HS-5 (cell line): ENCODE data around the gene SPPL2C.
A peak's percentile ranks its signal among the peaks of the same experiment; 100 is the strongest.

Source experiments
- DNase-seq: peaks from one replicate; pipeline ENCODE4 v3.0.0-alpha.2; 2012; ENCODE audit warnings: low read depth

The SPPL2C gene

GRCh38 chr17:45886852-45887251 lies 42.2 kb downstream of the SPPL2C start:
- DNase-seq, result no peak

DNA sequence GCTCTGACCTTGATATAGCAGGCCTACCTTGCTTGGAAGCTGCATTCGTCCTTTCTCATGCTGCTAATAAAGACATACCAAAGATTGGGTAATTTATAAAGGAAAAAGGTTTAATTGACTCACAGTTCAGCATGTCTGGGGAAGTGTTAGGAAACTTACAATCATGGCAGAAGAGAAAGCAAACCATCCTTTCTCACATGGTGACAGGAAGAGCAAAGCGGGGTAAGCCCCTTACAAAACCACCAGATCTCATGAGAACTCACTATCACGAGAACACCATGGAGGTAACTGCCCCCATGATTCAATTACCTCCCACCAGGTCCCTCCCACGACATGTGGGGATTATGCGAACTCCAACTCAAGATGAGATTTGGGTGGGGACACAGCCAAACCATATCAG lies 43.7 kb downstream of the SPPL2C start:
- no peak for DNase-seq

- DNase-seq, result no peak
These were observed 44.9 kb downstream of the SPPL2C start for GRCh38 chr17:45889579-45889978.

DNA sequence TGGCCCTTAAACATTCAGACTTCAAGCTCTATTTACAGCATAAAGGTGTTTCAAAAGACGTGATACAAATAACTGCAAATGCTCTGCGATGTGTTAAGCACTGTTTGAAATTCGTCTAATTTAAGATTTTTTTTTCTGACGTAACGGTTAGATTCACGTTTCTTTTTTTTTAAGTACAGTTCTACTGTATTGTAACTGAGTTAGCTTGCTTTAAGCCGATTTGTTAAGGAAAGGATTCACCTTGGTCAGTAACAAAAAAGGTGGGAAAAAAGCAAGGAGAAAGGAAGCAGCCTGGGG lies 49.0 kb downstream of the SPPL2C start:
- no peak for DNase-seq

- DNase-seq, result peak; percentile 74
These were observed 49.5 kb downstream of the SPPL2C start, which contains the start of gene MAPT for GRCh38 chr17:45894022-45894784. Gene MAPT, plus strand, starts transcription at chr17:45894554. Its CDS starts 67,784 bp downstream, at chr17:45962338.

GRCh38 chr17:45895304-45895968 lies 50.8 kb downstream of the SPPL2C start:
- DNase-seq, result no peak

DNA sequence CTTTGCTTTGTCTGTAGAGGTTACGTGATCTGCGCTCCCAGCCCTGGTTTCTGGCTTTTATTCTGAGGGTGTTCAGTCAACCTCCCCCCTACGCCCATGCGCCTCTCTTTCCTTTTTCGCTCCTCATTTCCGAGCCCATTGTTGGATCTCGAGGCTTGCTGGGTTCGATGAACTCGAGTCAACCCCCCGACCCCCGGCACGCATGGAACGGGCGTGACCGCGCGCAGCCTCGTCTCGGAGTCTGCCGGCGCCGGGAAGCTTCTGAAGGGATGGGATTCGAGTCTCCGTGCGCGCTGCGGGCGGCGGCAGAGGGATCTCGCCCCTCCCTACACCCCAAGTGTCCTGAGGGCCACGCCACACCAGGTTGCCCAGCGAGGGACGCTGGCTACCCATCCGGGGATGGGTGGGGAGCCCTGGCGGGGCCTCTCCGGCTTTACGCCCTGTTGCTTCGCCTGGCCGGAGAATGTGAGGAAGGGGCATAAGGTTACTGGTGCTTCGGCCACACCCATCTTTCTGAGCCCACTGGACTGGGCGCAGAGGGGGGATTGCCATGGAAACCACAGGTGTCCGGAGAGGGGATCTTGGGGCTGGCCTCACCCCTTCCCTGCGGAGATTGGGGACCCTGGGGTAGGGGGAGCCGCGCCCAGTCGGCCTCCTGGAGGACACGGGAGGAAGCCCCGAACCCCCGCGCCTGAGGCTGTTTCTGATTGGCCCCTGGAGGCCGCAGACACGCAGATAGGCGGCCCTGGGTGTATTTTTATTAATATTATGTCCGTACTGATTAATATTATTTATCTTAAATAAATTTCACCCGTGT lies 51.5 kb downstream of the SPPL2C start:
- DNase-seq, result no peak
